HEK293 (cell line): Measurements from ENCODE around the gene ITSN2.

Experiments used
- CTCF ChIA-PET: fragments of 350-600 bp; formaldehyde crosslinking; extraction: SDS; loops from one replicate; lab custom pipeline; 2021; ENCODE audit warnings: antibody characterized with exemption; lab: Yijun Ruan, JAX
- POLR2A ChIA-PET: fragments of 300-600 bp; formaldehyde crosslinking; extraction: SDS; loops from one replicate; lab custom pipeline; 2020; ENCODE audit warnings: antibody characterized with exemption, inconsistent platforms; lab: Yijun Ruan, JAX
- H3K27ac ChIP-seq: fragments of 200-500 bp; sonication (Bioruptor generic); 2 replicates; pipeline ENCODE4 v1.5.1; 2014; ENCODE audit warnings: low read depth, low read length, control low read depth, inconsistent platforms; ENCODE audit errors: extremely low read depth
- H3K36me3 ChIP-seq, 2 experiments: fragments of 200-500 bp in 1 of 2; sonication (Bioruptor generic) in 1 of 2; 1 replicate in 1 of 2; 2 replicates in 1 of 2; pipeline ENCODE4 v1.5.1; 2014 to 2017; ENCODE audit warnings: inconsistent platforms in 2 of 2, low read length in 2 of 2; ENCODE audit not compliant: control insufficient read depth in 2 of 2, insufficient read depth in 1 of 2
- H3K4me1 ChIP-seq: fragments of 200-500 bp; sonication (Bioruptor generic); 2 replicates; pipeline ENCODE4 v1.5.1; 2014; ENCODE audit warnings: mild to moderate bottlenecking, low read length, inconsistent platforms; ENCODE audit not compliant: control insufficient read depth, insufficient read depth
- H3K4me3 ChIP-seq: 2 replicates; pipeline ENCODE4 v1.5.1; 2011; ENCODE audit warnings: low read depth, mild to moderate bottlenecking, control low read depth, low read length, moderate library complexity
- H3K9me3 ChIP-seq: fragments of 200-500 bp; sonication (Bioruptor generic); 2 replicates; pipeline ENCODE4 v1.5.1; 2014; ENCODE audit warnings: low read depth, low read length, inconsistent platforms; ENCODE audit not compliant: control insufficient read depth, insufficient read depth
- ELK4 ChIP-seq: IDR thresholded peaks from 2 replicates; pipeline ENCODE4 v1.6.1; 2011; ENCODE audit warnings: mild to moderate bottlenecking, low read depth, low read length, borderline replicate concordance
- GLI2 ChIP-seq: fragments of 450-650 bp; formaldehyde crosslinking; IDR thresholded peaks from 2 replicates; pipeline ENCODE4; 2017; ENCODE audit warnings: missing biosample characterization, missing genetic modification characterization, low read depth, borderline replicate concordance
- IKZF3 ChIP-seq: fragments of 450-650 bp; IDR thresholded peaks from 2 replicates; pipeline ENCODE4 v1.5.0; 2018; ENCODE audit warnings: missing biosample characterization, mild to moderate bottlenecking, missing genetic modification characterization, moderate library complexity
- PRDM10 ChIP-seq: fragments of 450-650 bp; formaldehyde crosslinking; IDR thresholded peaks from 2 replicates; pipeline ENCODE4 v1.5.1; 2016; ENCODE audit warnings: missing biosample characterization, missing genetic modification characterization
- REST ChIP-seq: fragments of 450-650 bp; formaldehyde crosslinking; IDR thresholded peaks from 2 replicates; pipeline ENCODE4 v1.5.1; 2016; ENCODE audit warnings: missing biosample characterization, missing genetic modification characterization
- WT1 ChIP-seq: fragments of 450-650 bp; formaldehyde crosslinking; IDR thresholded peaks from 2 replicates; pipeline ENCODE4 v1.5.1; 2016; ENCODE audit warnings: missing biosample characterization, missing genetic modification characterization
- ZFP37 ChIP-seq: fragments of 450-650 bp; formaldehyde crosslinking; IDR thresholded peaks from 2 replicates; pipeline ENCODE4 v1.5.1; 2016; ENCODE audit warnings: missing biosample characterization, missing genetic modification characterization
- ZNF148 ChIP-seq: fragments of 450-650 bp; formaldehyde crosslinking; IDR thresholded peaks from 2 replicates; pipeline ENCODE4 v1.5.0; 2017; ENCODE audit warnings: missing biosample characterization, missing genetic modification characterization, borderline replicate concordance
- ZNF221 ChIP-seq: fragments of 450-650 bp; formaldehyde crosslinking; IDR thresholded peaks from 2 replicates; pipeline ENCODE4 v1.5.1; 2017; ENCODE audit warnings: missing biosample characterization, missing genetic modification characterization, borderline replicate concordance
- ZNF24 ChIP-seq: fragments of 450-650 bp; formaldehyde crosslinking; IDR thresholded peaks from 2 replicates; pipeline ENCODE4 v1.5.1; 2016; ENCODE audit warnings: missing biosample characterization, missing genetic modification characterization
- ZNF280C ChIP-seq: fragments of 450-650 bp; formaldehyde crosslinking; IDR thresholded peaks from 2 replicates; pipeline ENCODE4 v1.5.1; 2016; ENCODE audit warnings: missing biosample characterization, missing genetic modification characterization
- ZNF311 ChIP-seq: fragments of 450-650 bp; formaldehyde crosslinking; IDR thresholded peaks from 2 replicates; pipeline ENCODE4 v1.5.1; 2017; ENCODE audit warnings: missing biosample characterization, missing genetic modification characterization, borderline replicate concordance
- ZNF341 ChIP-seq: fragments of 450-650 bp; formaldehyde crosslinking; IDR thresholded peaks from 2 replicates; pipeline ENCODE4; 2016; ENCODE audit warnings: low read depth, missing biosample characterization, missing genetic modification characterization
- ZNF394 ChIP-seq: fragments of 450-650 bp; formaldehyde crosslinking; IDR thresholded peaks from 2 replicates; pipeline ENCODE4 v1.5.1; 2016; ENCODE audit warnings: missing biosample characterization, missing genetic modification characterization, mild to moderate bottlenecking, moderate library complexity, borderline replicate concordance
- ZNF404 ChIP-seq: fragments of 450-650 bp; formaldehyde crosslinking; IDR thresholded peaks from 2 replicates; pipeline ENCODE4 v1.5.1; 2017; ENCODE audit warnings: missing biosample characterization, missing genetic modification characterization
- ZNF626 ChIP-seq: fragments of 450-650 bp; sonication (Bioruptor Pico); formaldehyde crosslinking; IDR thresholded peaks from 2 replicates; pipeline ENCODE4 v1.5.1; 2018; ENCODE audit warnings: missing biosample characterization, missing genetic modification characterization, inconsistent platforms
- ZNF768 ChIP-seq: fragments of 450-650 bp; formaldehyde crosslinking; IDR thresholded peaks from 2 replicates; pipeline ENCODE4 v1.5.1; 2018; ENCODE audit warnings: missing biosample characterization, mild to moderate bottlenecking, missing genetic modification characterization
- ZNF843 ChIP-seq: fragments of 450-650 bp; formaldehyde crosslinking; IDR thresholded peaks from 2 replicates; pipeline ENCODE4 v1.5.1; 2016; ENCODE audit warnings: missing biosample characterization, missing genetic modification characterization
- ZSCAN18 ChIP-seq: fragments of 450-650 bp; formaldehyde crosslinking; IDR thresholded peaks from 2 replicates; pipeline ENCODE4 v1.5.1; 2016; ENCODE audit warnings: missing biosample characterization, missing genetic modification characterization

The ITSN2 gene

DNA sequence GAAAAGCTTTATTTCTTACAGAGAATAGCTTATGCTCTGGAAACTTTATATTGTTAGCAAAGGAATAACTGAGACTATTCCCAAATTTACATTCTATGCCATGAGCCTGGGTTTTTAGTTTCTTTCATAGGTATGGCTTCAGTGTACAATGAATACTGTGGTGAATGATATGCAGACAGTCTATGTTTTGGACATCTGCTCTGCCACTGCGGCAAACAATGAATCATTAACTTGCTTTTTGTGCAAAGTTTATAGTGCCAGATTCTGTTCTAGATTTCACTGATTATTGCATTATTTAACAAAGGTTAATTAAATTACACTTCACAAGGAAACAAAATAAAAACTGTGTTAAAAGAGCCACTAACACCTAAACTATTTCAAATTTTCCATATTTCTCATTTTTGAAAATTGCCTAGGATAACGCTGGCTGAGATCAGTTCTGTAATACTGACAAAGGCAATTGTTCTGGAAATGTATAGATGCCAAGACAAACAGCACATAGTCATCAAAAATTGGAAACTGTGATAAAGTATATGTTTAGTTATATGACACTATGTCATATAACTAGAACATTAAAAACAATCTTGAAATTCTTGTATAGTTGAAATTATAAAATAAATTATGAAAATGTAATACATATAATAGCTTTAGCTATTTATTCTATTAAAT is 74.7 kb downstream of the ITSN2 start:
- Histone ChIP-seq H3K4me3 (no peak overlapping the region), H3K27ac (no peak overlapping the region), H3K4me1 (peaks cover 11% of the 10 kb centered on the region), H3K36me3 (peaks cover 3 to 11% of the 10 kb centered on the region in 2 experiments), H3K9me3 (no peaks in the 10 kb centered on the region)
- TF ChIP-seq ZNF394 = no peak
- TF ChIP-seq ZNF311 (tag by site-specific recombination) = no peak
- TF ChIP-seq ZNF280C = no peak
- CTCF ChIA-PET = no interaction called here
- POLR2A ChIA-PET = no interaction called here

GRCh38 chr2:24280645-24281044 is 79.7 kb downstream of the ITSN2 start:
- Histone ChIP-seq H3K36me3 (peaks cover 3 to 11% of the 10 kb centered on the region in 2 experiments), H3K27ac (no peak overlapping the region), H3K4me1 (no peaks in the 10 kb centered on the region), H3K4me3 (no peak overlapping the region), H3K9me3 (no peaks in the 10 kb centered on the region)
- POLR2A ChIA-PET = no interaction called here
- CTCF ChIA-PET = no interaction called here
- TF ChIP-seq ELK4 = no peak
- TF ChIP-seq ZNF341 (tag by site-specific recombination) = no peak
- TF ChIP-seq ZFP37 (tag by site-specific recombination) = no peak
- TF ChIP-seq ZNF404 (tag by site-specific recombination) = no peak
- TF ChIP-seq ZNF148 (tag by site-specific recombination) = no peak
- no peak for TF ChIP-seq GLI2 (tag by site-specific recombination)
- TF ChIP-seq REST (tag by site-specific recombination) = no peak
- TF ChIP-seq ZSCAN18 (tag by site-specific recombination) = no peak
- TF ChIP-seq ZNF24 = no peak
- no peak for TF ChIP-seq PRDM10 (tag by site-specific recombination)
- no peak for TF ChIP-seq ZNF768 (tag by site-specific recombination)
- TF ChIP-seq ZNF221 (tag by site-specific recombination) = no peak
- no peak for TF ChIP-seq ZNF843 (tag by site-specific recombination)
- TF ChIP-seq WT1 (tag by site-specific recombination) = no peak
- no peak for TF ChIP-seq ZNF626
- no peak for TF ChIP-seq ZNF311 (tag by site-specific recombination)
- no peak for TF ChIP-seq IKZF3 (tag by site-specific recombination)
